ENCODE measurements around the gene HESX1. TPM values are rescaled to one million over a fixed set of nuclear protein-coding genes. Genes with fewer than 3 reads are reported as not detected.

Gene HESX1
- polyA plus RNA-seq, 1 donor from 2014 or later, result 4.8 TPM

GRCh38 chr3:57194641-57195040 lies 5.1 kb downstream of the HESX1 start:
- no peaks in the 10 kb centered on the region for H3K9me3 ChIP-seq (ENCODE audit: low read length)

GRCh38 chr3:57192028-57192427 lies 7.8 kb downstream of the HESX1 start:
- H3K4me2 ChIP-seq (ENCODE audit: low read length), result no peak overlapping the region
- no peaks in the 10 kb centered on the region for H3F3A ChIP-seq (ENCODE audit: insufficient read depth, low read length, poor library complexity, severe bottlenecking)
- no peak overlapping the region for H3K9ac ChIP-seq (ENCODE audit: low read length)
- no peak overlapping the region for H3K27ac ChIP-seq (ENCODE audit: low read length)
- no peaks in the 10 kb centered on the region for H3K79me2 ChIP-seq (replicated peaks; ENCODE audit: insufficient read depth, low read length)
- no peaks in the 10 kb centered on the region for H3K9me3 ChIP-seq (ENCODE audit: low read length)
- no peak overlapping the region for H2AFZ ChIP-seq (ENCODE audit: low read depth, low read length)
- no peak for TF ChIP-seq POLR2AphosphoS5 (IDR thresholded peaks at IDR 0.05)
- TF ChIP-seq EZH2 (IDR thresholded peaks at IDR 0.05; ENCODE audit: borderline replicate concordance, insufficient read depth, low read length, poor library complexity, severe bottlenecking), result no peak
- TF ChIP-seq EP300 (conservative IDR thresholded peaks at IDR 0.05; ENCODE audit: poor library complexity, severe bottlenecking), result no peak
- TF ChIP-seq MXI1 (conservative IDR thresholded peaks at IDR 0.05; ENCODE audit: poor library complexity, severe bottlenecking), result no peak
- H3K9me2 ChIP-seq (ENCODE audit: insufficient read depth, low read length), result no peaks in the 10 kb centered on the region
- no peaks in the 10 kb centered on the region for H4K20me1 ChIP-seq (ENCODE audit: insufficient read depth)
- no peaks in the 10 kb centered on the region for H3K36me3 ChIP-seq (ENCODE audit: insufficient read depth, low read length)
- H3K27me3 ChIP-seq (ENCODE audit: insufficient read depth, low read depth, low read length), result no peaks in the 10 kb centered on the region
- H3K4me3 ChIP-seq (ENCODE audit: low read length), result no peak overlapping the region

More at GRCh38 chr3:57194641-57195040, 5.1 kb downstream of the HESX1 start:
- H3K27me3 ChIP-seq (ENCODE audit: insufficient read depth, low read depth, low read length), result no peaks in the 10 kb centered on the region
- no peak overlapping the region for H3K4me3 ChIP-seq (ENCODE audit: low read length)
- no peaks in the 10 kb centered on the region for H3F3A ChIP-seq (ENCODE audit: insufficient read depth, low read length, poor library complexity, severe bottlenecking)
- no peak overlapping the region for H3K4me2 ChIP-seq (ENCODE audit: low read length)
- no peaks in the 10 kb centered on the region for H4K20me1 ChIP-seq (ENCODE audit: insufficient read depth)
- no peak overlapping the region for H3K27ac ChIP-seq (ENCODE audit: low read length)
- H2AFZ ChIP-seq (ENCODE audit: low read depth, low read length), result no peak overlapping the region
- no peaks in the 10 kb centered on the region for H3K9me2 ChIP-seq (ENCODE audit: insufficient read depth, low read length)
- H3K36me3 ChIP-seq (ENCODE audit: insufficient read depth, low read length), result no peaks in the 10 kb centered on the region
- no peaks in the 10 kb centered on the region for H3K79me2 ChIP-seq (replicated peaks; ENCODE audit: insufficient read depth, low read length)
- TF ChIP-seq SMC3 (conservative IDR thresholded peaks at IDR 0.05; ENCODE audit: poor library complexity) (no peak), TAF1 (IDR thresholded peaks at IDR 0.05; ENCODE audit: low read depth) (no peak), POLR2AphosphoS5 (IDR thresholded peaks at IDR 0.05) (no peak), REST (IDR thresholded peaks at IDR 0.05; ENCODE audit: borderline replicate concordance) (no peak), MXI1 (conservative IDR thresholded peaks at IDR 0.05; ENCODE audit: poor library complexity, severe bottlenecking) (no peak), CTCF (IDR thresholded peaks at IDR 0.05; ENCODE audit: poor library complexity, severe bottlenecking) (no peak), EZH2 (IDR thresholded peaks at IDR 0.05; ENCODE audit: borderline replicate concordance, insufficient read depth, low read length, poor library complexity, severe bottlenecking) (no peak), RAD21 (conservative IDR thresholded peaks at IDR 0.05) (no peak), EP300 (conservative IDR thresholded peaks at IDR 0.05; ENCODE audit: poor library complexity, severe bottlenecking) (no peak)
- no peak overlapping the region for H3K9ac ChIP-seq (ENCODE audit: low read length)
